RWPE1 (cell line): ENCODE measurements around the gene TRAPPC10.

Experiments used
- CTCF ChIA-PET: fragments of 350-600 bp; sonication (Branson Sonifier 250); formaldehyde crosslinking; extraction: SDS; loops from one replicate; lab custom pipeline; 2021; lab: Yijun Ruan, JAX
- POLR2A ChIA-PET: fragments of 400-600 bp; formaldehyde crosslinking; extraction: SDS; loops from one replicate; lab custom pipeline; 2020; ENCODE audit warnings: antibody characterized with exemption; ENCODE audit not compliant: low non-redundant PET; lab: Yijun Ruan, JAX
- DNase-seq: peaks from one replicate; pipeline ENCODE4 v3.0.0; 2012; ENCODE audit warnings: low spot score
- H3K27ac ChIP-seq: fragments of 450-650 bp; 2 replicates; pipeline ENCODE4 v1.5.1; 2017
- CTCF ChIP-seq: fragments of 450-650 bp; conservative IDR thresholded peaks from 2 replicates; pipeline ENCODE4 v1.5.1; 2017; ENCODE audit warnings: low read depth, mild to moderate bottlenecking

TRAPPC10 gene

GRCh38 chr21:43981871-43982210 is 30.3 kb upstream of the TRAPPC10 start:
- POLR2A ChIA-PET: no interaction called here
- H3K27ac ChIP-seq: no peak overlapping the region
- no peak for TF ChIP-seq CTCF
- DNase-seq: no peak
- CTCF ChIA-PET: no interaction called here

- POLR2A ChIA-PET: no interaction called here
- H3K27ac ChIP-seq: no peak overlapping the region
- TF ChIP-seq CTCF: no peak
- no peak for DNase-seq
- CTCF ChIA-PET: no interaction called here
Measured at GRCh38 chr21:43982489-43983078, 29.5 kb upstream of the TRAPPC10 start.

GRCh38 chr21:43983390-43983789 is 28.7 kb upstream of the TRAPPC10 start:
- H3K27ac ChIP-seq: no peak overlapping the region
- TF ChIP-seq CTCF: no peak
- POLR2A ChIA-PET: no interaction called here
- CTCF ChIA-PET: interaction anchor here (0.7 kb wide), 1 partner anchor 9 kb away, joined by 3 read pairs; no protein-coding TSS in a partner anchor
- no peak for DNase-seq

- H3K27ac ChIP-seq: no peak overlapping the region
- no peak for DNase-seq
- TF ChIP-seq CTCF: no peak
- CTCF ChIA-PET: interaction anchor here (0.7 to 1.4 kb wide), 2 partner anchors 8 to 9 kb away, joined by 3 to 6 read pairs; no protein-coding TSS in a partner anchor
- POLR2A ChIA-PET: interaction anchor here (0.6 kb wide), 1 partner anchor 28 kb away, joined by 6 read pairs; no protein-coding TSS in a partner anchor
Measured at GRCh38 chr21:43983860-43984420, 28.2 kb upstream of the TRAPPC10 start.

GRCh38 chr21:43984905-43985689 is 27.0 kb upstream of the TRAPPC10 start:
- no peak for TF ChIP-seq CTCF
- ChIA-PET CTCF (interaction anchor here (0.6 to 1.4 kb wide), 2 partner anchors 10 to 31 kb away, joined by 3 to 6 read pairs; no protein-coding TSS in a partner anchor), POLR2A (no interaction called here)
- H3K27ac ChIP-seq: no peak overlapping the region
- peak; percentile 13 for DNase-seq

GRCh38 chr21:43985690-43986251 is 26.3 kb upstream of the TRAPPC10 start:
- TF ChIP-seq CTCF: no peak
- POLR2A ChIA-PET: no interaction called here
- no peak overlapping the region for H3K27ac ChIP-seq
- DNase-seq: no peak
- CTCF ChIA-PET: no interaction called here
